GM10266 (cell line): ENCODE measurements around the gene ST6GAL1.

Source experiments
- DNase-seq: peaks from one replicate; pipeline ENCODE4 v3.0.0; 2012; ENCODE audit errors: extremely low spot score
- TF ChIP-seq, protein P1 (sequence below): IDR thresholded peaks from 2 replicates; pipeline ENCODE4 v1.5.1; 2012; ENCODE audit warnings: mild to moderate bottlenecking, low read depth; ENCODE audit not compliant: control insufficient read depth, insufficient read depth; ENCODE audit errors: missing control alignments

The ST6GAL1 gene

DNA sequence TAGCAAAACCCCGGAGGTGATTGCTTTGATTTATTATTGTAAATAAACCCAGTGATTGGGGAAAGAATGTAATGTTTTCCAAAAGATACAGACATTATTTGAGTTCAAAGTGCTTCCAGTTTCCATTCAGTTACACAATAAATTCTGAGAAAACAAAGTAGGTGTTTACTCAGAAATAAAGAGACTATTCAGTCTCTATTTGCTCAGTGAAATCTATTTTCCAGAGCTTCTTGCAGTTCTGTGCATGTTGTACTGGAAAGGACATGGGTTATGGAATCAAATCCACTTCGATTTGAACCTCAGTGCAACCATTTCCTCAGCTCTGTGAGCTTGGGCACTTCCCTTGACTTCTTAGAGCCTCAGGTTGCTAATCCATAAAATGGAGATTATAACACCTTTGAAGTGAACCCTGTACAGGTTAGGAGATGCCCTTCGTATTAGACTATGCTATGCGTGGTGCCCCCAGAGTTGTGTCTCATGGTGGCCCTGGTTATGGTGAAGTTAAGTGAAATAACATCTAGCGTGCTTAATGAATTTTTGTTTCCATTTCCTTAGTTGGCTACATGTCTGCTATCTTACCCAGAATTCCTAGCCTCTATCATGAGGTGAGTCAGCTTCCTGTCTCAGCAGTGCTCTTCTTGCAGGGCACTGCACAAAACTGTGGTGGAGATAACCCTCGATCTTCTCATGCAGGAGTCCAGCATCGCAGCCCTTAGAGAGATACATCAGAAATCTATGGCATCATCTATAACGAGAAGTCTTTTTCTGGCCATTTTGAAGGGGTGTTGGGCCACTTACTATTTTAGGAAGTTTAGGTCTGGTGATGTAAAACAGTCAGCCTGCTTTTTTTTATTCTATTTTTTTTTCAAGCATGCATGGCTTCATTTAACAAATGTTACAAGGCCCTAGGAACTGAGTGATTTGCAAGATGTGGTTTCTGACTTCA, 111.3 kb downstream of the ST6GAL1 start:
- DNase-seq = no peak
- TF ChIP-seq, protein P1, sequence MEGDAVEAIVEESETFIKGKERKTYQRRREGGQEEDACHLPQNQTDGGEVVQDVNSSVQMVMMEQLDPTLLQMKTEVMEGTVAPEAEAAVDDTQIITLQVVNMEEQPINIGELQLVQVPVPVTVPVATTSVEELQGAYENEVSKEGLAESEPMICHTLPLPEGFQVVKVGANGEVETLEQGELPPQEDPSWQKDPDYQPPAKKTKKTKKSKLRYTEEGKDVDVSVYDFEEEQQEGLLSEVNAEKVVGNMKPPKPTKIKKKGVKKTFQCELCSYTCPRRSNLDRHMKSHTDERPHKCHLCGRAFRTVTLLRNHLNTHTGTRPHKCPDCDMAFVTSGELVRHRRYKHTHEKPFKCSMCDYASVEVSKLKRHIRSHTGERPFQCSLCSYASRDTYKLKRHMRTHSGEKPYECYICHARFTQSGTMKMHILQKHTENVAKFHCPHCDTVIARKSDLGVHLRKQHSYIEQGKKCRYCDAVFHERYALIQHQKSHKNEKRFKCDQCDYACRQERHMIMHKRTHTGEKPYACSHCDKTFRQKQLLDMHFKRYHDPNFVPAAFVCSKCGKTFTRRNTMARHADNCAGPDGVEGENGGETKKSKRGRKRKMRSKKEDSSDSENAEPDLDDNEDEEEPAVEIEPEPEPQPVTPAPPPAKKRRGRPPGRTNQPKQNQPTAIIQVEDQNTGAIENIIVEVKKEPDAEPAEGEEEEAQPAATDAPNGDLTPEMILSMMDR = no peak

DNA sequence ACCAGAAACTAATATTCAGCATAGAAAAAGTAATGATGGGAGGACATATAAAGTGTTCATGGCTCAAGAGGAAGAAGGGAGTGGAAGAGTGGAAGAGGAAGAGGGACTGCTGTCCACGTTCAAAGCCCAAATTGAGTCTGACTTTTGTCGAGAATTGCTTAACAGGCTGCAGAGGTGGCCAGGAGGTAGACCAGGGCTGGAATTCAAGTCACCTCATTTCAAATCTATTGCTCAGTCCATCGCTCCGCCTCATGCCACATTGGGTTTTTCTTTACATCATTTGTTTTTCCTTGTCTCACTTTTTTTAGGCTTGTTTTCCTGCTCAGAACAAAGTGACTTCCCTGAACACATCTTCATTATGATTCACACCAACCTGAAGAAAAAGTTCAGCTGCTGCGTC, 112.0 kb downstream of the ST6GAL1 start:
- TF ChIP-seq, protein P1 = no peak
- no peak for DNase-seq

DNA sequence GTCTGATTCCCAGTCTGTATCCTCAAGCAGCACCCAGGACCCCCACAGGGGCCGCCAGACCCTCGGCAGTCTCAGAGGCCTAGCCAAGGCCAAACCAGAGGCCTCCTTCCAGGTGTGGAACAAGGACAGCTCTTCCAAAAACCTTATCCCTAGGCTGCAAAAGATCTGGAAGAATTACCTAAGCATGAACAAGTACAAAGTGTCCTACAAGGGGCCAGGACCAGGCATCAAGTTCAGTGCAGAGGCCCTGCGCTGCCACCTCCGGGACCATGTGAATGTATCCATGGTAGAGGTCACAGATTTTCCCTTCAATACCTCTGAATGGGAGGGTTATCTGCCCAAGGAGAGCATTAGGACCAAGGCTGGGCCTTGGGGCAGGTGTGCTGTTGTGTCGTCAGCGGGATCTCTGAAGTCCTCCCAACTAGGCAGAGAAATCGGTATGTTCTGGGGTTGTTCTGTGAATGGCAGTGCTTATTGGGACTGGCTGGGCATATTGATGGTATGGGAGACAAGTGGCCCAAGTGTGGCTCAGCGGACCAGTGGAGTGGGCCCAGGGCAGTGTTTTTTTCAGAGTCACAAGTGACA, 112.6 kb downstream of the ST6GAL1 start:
- no peak for DNase-seq
- TF ChIP-seq, protein P1 = no peak

DNA sequence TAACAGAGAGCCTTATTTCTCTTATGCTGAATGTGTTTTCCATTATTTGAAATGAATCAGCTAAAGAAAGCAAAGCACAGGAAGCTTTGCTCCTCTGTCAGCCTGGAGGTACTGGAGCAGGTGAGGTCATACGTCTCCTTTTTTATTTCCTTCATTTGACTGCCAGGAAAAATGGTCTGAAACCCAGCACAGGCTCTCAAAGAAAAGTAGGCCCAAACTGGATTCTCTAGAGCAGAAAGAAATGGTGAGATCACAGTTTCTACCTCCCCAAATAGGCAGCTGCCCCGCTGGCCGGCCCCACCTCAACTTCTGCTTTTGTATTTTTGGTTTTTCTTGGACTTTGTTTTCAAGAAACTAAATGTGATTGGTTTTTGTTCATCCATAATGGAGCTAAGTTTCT, 113.9 kb downstream of the ST6GAL1 start:
- TF ChIP-seq, protein P1 = no peak
- DNase-seq = peak; percentile 73

DNA sequence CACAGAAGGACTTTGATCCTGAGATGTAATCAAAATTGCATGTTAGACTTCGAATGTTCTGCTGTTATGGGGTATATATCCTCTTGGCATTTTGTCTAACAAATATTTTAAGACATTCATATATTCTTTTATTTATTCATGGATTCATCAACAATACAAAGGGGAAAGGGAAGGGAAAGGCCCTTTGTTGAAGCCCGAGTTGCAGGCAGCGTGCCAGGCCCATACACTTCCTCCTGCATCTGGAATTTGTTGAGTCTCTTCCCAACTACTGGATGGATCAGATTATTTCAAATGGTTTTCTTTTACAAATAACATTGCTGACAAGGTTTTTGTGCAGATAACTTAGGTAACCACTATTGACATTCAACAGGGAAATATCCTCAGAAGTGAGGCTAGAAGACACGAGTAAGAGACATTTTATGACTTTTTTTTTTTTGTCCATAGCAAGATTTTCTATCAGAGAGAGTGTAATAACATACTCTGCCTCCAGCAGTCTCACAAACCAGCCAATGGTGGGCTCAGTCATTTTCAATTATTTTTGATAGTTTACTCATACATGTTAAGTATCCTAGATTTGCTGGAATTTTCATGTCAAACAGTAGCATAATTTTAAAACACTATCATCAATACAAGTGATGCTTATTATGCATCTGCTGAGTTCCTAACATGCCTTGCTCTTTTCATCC, 114.7 kb downstream of the ST6GAL1 start:
- TF ChIP-seq, protein P1 = no peak
- no peak for DNase-seq

DNA sequence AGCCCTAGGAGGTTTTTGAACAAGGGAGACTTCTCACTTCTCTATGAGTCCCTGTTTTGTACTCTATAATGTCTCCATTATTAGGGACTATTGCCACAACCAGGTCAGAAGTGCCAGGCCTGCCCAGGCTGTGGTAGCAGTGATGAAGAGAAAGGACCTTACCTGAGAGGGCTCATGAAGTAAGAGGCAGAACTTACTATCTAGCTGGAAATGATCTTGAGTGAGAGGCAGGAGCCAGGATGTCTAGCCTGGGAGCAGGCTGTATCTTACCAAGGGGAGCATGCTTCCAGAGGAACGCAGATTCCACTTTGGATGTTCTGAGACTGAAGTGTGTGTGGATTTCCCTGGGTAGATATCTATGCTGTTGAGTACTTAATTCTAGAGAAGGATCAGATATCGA, 115.7 kb downstream of the ST6GAL1 start:
- TF ChIP-seq, protein P1 = no peak
- no peak for DNase-seq
